NCI-H82 (cell line): ENCODE data around the gene SYF2.
"Not testable (repeated sequence)": the region's sequence is repeated elsewhere in the genome, so short reads cannot be mapped to it uniquely, and the experiment has no call there.

ENCODE experiments used
- DNase-seq: peaks from one replicate; lab custom pipeline; 2025; lab: John Stamatoyannopoulos, UW

SYF2 gene

DNA sequence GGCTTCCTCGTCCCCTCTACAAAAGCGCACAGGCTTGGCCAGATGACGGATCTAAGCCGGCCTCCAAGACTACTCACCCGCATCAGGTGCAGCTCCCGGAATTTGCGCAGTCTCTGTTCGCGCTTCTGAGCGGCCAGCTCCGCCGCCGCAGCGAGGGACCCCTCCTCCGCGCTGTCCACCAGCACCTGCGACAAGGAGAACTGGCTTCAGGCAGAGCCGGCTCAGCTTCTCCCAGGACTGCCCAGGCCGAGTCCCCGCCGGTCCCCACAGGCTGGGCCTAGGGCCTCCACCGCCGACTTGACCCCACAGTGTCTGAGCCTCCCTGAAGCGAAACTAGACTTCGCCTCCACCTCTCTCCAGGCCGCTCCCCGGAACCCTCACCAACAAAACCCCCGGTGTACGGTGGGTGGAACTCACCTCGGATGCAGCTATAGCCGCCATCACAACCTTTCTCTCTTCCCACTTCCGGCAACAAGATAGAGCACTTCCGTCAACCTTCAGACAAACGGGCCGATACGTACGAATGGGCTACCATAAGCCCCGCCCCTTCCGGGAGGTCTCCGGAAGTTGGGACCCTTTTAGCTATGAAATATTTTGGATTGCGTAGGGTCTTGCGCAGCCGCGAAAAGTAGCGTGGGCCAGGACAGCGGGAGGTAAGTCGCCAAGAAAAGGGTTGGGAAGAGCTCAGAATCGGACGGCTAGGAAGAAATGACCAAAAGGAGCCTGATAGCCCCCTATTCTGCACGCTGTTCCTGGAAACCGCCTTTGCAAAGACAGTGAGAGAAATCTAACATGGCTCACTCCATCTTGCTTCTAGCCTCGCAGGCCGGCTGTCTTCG, at the start of gene SYF2:
Gene SYF2, minus strand, starts transcription at position 476 of the 839 bp plus-strand sequence. Its CDS starts 35 bp downstream, at position 441.
- peak; percentile 98 for DNase-seq

DNA sequence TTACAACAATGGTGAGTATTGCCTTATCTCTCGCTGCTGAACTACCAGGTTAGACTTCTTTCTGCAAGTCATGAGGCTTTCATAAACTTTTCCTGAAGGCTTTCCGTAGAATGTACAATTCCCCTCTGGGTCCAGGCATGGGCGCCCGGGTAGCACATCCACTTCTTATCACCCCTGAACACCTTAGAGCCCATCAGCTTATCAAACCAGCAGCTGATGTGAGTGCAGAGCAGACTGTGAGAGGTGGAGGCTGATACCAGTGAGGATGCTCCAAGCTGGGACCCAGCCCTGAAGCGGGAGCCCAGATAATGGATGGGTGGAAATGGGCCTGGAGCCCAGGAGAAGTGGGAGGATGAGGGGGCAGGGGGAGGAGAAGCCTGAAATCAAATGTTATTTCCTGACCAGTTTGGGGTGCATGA, 47.4 kb upstream of the SYF2 start:
- not testable (repeated sequence) for DNase-seq

DNA sequence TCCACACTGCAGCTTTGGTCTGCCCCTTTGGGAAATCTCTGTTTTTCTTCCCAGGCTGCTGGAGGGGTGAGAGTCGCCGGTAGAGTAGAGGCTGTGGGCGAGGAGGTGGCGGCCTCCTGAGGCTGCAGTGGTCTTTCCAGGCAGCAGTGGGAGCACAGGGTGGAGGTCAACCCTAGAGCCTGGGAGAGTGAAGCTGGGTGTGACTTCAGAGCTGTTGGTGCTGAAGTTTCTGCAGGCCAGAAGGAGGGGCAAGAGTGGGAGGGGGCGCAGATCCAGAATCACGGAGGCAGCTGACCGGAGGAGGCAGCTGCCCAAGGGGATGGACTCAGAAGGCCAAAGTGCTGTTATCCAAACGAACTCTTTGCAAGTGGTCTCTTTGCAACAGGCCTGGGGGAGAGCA, 46.5 kb upstream of the SYF2 start:
- not testable (repeated sequence) for DNase-seq

DNA sequence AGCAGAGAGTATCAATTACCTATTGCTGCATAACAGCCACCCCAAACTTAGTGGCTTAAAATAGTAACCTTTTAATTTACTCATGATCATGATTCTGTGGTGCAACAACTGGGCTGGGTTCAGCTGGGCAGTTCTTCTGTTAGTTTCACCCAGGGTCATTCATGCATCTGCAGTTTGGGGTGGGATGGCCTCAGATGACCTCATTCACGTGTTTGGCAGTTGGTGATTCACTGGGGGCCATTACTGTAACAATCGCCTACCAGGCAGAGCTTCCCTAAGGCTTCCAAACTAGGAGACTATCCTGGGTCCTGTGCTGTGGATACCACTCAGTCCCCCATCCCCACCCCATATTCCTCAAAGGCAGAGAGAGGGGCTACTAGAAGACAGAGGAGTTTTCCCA, 46.1 kb upstream of the SYF2 start:
- not testable (repeated sequence) for DNase-seq

DNA sequence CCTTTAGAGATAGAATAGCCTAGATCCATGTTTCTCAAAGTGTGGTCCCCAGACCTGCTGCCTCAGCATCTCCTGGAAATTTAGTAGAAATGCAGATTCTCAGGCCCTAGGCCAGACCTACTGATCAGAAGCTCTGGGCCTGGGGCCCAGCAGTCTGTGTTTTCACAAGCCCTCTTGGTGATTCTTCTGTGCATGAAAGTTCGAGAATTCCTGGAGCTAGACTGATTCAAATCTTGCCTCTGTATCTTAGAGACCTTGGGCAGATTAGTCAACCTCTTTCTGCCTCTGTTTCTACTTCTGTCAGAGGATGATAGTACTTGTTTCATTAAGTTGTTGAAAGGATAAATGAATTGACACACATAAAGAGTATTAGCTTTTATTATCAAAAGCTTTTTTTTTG, 45.0 kb upstream of the SYF2 start:
- DNase-seq = not testable (repeated sequence)

DNA sequence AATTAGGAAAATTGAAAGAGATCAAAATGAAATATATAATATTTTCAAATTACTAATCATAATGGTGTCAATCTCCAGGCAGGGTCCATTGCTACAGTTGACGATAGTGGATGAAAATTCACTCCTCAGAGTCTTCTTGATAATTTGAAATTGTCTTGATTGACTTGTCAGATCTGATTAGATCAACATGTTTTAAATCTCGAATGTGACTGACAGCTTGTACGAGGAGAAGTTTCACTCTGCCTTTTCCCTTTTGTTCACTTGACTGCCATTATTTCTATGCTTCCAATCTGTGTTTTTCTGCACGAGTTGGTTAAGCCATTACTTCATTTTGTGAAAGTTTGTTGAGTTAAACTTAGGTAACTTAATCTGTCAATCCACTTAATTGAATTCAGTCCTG, 43.3 kb upstream of the SYF2 start:
- not testable (repeated sequence) for DNase-seq

DNA sequence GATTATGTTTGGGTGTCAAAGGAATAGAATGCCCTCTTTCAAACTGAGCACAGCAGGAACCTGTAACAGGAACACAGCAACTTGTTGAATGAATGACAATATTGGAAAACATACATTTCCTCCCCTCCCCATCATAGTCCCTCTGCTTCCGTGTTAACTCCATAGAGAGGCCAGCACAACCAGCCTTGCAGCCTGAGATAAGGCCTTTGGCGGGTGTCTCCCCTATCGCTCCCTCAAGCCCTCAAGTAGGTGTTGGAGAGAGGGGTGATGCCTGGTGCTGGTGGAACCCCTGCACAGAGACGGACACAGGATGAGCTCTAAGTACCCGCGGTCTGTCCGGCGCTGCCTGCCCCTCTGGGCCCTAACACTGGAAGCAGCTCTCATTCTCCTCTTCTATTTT, 39.9 kb upstream of the SYF2 start, which contains the start of gene RHD:
Gene RHD, plus strand, starts transcription at position 272 of the 400 bp plus-strand sequence. Its CDS starts 39 bp downstream, at position 311.
- not testable (repeated sequence) for DNase-seq

DNA sequence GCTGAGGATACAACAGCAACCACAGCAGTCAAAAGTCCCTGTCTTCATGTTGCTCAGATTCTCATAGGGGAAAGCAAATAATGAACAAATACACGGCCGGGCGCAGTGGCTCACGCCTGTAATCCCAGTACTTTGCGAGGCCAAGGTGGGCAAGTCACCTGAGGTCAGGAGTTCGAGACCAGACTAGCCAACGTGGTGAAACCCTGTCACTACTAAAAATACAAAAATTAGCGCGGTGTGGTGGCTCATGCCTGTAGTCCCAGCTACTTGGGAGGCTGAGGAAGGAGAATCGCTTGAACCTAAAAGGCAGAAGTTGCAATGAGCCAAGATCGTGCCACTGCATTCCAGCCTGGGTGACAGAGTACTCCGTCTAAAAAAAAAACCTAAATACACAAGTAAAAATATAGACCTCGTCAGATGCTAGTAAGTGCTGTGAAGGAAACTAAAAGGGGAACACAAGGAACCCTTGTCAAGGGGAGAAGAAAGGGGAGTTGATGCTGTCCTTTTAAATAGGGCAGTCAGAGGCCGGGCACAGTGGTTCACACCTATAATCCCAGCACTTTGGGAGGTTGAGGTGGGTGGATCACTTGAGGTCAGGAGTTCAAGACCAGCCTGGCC, 36.0 kb upstream of the SYF2 start:
- not testable (repeated sequence) for DNase-seq

DNA sequence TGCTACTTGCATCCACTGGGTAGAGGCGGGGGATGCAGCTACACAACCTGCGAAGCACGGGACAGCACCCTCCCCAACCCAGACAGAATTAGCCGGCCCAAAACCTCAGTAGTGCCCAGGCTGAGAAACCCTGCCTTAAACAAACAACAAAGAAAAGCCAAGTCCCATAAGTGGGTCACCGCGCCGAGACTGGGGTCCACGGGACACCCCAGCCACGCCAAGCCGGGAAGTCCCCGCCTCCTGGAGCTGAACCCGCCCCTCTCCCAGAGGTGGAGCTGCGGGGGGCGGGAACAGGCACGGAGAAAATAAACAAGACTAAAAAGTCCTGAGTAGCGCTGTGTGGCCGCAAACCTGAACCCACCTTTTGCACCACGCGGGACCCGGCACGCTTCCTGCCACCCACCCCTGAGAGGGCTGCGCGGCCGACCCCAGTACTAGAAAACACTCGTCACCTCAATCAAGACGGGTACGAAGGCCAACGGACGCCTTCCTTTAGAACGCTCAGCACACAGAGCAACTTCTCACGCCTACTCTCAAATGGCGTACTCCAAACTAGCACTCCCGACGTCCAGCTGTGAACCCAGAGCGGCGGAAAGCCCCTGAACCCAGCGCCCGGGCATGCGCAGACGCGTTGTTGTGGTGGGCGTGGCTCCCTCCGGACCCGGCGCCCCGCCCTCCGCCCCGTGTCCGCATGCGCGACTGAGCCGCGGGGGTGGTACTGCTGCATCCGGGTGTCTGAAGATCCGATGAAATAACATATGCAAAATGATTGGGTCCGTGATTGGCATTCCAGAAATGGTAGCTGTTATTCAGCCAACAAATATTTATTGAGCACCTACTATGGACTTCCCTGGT, 35.2 kb upstream of the SYF2 start:
- DNase-seq = peak; percentile 53

DNA sequence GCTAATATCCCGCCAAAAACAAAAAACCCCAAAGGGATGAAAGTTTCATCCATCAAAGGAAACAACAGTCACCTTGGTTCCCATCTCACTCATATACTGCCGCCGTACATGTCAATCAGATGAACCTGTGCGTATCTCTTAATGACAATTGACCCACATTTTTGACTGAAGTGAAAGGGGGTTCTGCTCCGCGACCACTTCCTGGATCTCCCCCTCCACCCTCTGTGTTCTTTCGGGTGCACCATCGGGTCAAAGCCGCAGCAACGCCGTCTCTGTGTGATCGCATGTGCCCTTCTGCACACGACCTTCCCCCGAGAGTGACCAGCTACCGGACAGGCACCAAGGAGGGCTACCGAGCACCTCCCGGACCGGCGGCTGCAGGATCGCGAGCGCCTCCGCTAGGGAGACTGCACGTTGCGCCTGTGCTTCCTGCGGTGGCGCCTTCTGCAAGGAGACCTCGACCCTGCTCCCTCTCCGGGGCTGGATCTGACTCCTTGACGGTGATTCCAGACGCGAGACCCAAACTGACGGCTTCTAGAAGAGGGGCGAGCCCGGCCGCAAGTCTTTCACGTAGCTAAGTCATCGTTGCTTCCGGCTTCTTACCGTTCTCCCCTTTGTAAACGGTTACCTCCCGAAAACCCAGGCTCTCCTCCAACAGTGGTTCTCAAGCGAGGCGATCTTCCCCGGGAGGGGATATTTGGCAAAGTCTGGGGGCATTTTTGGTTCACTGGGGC, 34.4 kb upstream of the SYF2 start:
- DNase-seq = not testable (repeated sequence)

DNA sequence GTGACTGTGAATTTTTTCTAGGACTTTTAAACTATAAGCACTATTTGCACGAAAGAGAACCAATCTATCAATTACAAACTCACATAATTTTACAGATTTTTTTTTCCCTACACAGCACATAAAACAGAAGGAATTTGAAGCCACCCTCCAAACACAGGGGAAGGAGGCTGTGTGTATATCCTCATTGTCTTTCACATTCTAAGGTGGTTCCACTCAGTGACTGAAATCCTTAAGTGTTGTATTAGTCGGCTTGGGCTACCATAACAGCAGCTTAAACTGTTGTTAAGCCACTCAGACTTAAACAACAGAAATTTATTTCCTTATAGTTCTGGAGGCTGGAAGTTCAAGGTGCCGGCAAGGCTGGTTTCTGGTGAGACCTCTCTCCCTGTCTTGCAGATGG, 28.0 kb upstream of the SYF2 start:
- not testable (repeated sequence) for DNase-seq

DNA sequence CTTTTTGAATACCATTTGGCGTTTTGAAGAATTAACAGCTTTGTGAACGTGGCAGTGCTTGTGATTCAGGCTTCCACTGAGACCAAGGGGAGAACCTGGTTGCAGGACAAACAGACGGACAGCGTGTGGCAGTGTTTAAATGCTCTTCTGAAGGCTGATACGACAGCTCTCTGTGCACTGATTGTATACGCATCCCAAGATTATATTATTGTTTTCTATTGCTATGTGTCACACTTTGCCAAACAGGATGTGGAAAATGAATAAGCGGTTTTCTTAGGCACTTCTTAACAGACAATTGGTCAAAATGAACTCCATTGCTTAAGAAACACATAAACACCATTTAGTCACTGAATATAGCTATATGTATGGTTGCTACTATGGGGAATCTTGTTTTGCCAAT, 27.5 kb upstream of the SYF2 start:
- DNase-seq = not testable (repeated sequence)

DNA sequence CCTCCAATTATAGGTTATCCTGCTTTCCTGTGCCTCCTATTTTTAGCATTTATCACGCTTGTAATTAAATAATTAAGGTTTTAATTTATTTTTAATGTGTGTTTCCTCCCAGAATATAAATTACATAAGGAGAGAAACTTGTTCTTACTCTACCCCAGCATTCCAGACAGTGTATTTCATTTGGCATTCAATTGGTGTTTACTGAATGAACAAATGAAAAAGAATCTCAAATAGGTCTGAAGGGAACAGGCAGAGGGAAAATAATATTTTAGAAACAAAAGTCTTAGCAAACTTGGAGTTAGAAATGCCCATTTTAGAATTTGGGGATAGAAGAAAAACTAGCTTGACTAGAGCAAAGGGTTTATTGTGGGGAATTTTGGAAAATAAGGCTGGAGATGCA, 24.9 kb upstream of the SYF2 start:
- no peak for DNase-seq

DNA sequence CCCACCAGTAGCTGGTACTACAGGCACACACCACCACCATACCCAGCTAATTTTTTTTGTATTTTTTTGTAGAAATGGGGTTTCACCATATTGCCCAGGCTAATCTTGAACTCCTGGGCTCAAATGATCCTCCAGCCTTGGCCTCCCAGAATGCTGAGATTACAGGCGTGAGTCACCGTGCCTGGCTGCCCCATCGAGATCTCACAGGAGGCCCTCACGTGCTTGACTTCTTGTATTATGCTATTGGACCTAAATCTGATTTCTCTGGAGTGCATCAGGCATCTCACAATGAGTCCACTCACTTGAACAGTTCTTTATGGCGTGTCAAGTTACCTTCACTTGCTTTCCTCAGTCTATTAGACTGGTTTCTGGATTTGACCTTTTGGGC, 24.3 kb upstream of the SYF2 start:
- no peak for DNase-seq

DNA sequence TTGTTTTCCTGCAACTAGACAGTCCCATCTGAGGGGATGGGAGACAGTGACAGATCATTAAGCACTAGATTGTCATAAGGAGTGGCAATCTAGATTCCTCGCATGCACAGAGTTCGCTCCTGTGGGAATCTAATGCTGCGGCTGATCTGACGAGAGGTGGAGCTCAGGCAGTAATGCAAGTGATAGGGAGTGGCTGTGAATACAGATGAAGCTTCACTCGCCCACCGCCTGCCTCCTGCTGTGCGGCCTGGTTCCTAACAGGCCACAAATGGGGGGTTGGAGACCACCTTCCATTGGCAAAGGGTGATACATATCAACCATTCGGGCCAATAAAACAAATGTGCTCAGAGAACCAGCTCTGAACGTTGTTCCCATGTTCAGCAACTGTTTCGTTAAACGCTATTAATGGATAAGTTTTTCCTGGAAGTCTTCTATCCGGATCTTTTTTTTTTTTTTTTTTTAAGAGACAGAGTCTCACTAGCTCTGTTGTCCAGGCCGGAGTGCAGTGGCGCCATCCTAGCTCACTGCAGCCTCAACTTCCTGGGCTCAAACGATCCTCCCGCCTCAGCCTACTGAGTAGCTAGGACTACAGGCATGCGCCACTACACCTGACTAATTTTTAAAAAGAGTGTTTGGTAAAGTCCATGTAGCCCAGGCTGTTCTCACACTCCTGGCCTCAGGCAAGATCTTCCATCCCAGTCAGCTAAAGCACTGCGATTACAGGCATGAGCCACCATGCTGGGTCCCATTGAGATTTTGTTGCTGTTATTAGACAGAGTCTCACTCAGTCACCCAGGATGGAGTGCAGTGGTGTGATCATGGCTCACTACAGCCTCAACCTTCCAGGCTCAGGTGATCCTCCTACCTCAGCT, 23.6 kb upstream of the SYF2 start:
- DNase-seq = no peak

DNA sequence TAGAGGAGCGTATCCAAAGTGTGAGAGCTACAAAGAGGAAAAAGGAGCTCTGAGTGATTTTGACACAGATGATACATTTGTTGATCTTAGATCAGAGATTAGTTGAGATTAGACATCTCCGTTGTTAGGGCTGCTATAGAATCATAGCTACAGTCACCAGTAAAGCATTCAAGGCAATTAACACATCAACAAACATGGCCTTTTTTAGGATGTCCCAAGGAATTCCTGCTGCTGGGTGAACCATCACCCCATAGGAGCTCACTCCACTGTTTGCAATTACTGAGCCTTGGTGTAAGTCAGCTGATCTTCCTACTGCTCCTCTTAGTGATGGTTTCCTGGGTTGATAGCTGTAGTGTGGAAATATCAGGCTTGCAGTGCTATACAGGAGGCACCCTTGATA, 21.6 kb upstream of the SYF2 start:
- peak; percentile 58 for DNase-seq

DNA sequence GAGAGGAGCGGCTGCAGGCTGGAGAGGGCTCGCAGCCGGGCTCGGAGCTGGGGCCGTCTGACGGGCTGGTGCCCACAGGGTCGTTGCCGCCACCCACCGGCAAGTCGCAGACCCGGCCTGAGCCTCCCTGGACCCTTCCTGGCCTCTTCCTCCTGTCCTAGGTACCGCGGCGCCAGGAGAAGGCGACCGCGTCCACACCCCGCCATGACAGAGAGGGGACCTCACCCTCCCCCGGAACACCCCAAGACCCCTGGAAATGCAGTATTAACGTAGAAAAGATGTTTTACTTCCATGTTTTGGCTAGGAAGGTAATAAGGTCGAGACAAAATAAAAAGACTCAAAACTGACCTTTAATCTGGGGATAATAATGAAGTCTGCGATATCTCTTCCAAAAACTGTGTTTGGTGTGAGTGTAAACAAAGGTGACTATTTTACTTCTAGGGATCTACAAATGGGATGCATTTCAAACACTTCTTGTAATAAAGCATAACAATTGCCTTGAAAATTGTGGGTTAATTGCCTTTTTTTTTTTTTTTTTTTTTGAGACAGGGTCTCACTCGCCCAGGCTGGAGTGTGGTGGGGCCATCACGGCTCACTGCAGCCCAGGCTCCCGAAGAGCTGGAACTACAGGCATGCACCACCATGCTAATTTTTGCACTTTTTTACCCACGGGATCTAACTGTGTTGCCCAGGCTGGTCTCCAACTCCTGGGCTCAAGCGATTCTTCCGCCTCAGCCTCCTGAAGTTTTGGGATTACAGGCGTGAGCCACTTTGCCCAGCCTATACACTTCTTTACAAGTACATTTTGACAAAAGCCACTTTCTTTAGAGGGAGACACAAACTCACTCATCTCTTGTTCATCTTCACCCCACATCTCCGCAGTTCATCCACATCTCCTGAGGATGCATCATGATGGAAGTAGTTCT, 15.8 kb upstream of the SYF2 start:
- peak; percentile 92 for DNase-seq

DNA sequence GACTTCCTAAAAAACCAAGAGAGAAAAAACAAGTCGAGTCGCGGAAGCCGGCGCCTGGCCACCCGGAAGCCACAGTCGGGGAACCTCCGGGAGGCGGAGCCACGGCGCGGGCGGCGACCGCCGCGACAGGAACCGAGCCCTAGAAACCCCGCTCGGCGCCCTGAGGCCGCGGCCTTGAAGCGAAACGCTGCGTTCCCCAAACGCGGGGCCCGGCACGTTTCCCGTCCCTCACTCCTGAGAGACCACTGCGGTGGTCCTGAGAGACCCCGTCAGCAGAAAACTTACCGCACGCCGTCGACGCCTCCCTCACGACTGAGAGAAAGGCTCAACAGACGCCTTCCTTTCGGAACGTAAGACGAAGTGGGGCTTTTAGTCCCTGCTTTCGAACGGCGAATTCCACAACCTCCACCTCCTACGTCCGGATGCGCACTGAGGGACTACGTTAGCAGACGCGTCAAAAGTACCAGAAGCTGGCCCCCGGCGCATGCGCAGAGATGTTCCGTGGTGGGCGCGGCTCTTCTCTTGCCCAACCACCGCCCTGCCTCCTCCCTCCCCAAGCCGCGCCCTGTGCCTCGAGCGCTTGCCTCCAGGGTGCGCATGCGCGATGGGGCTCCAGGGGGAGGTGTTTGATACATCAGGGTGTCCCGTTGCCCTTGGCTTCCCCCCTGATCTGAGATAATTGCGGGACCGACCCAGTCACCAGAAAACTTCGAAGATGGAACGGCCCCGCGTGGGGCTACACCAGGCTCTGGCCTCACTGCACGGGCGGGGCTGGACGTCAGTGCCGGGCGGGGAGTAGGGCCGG, 14.9 kb upstream of the SYF2 start, which contains the start of gene RSRP1:
Gene RSRP1, minus strand, starts transcription at position 431 of the 805 bp plus-strand sequence. CDS start 491 bp downstream, outside the sequence.
- peak; percentile 100 for DNase-seq
